GM21576 (cell line): ENCODE results near the gene ACSL4.
"Not testable (repeated sequence)": the region's sequence is repeated elsewhere in the genome, so short reads cannot be mapped to it uniquely, and the experiment has no call there.

Source experiments
- ATAC-seq: cut with Tn5 transposase; IDR thresholded peaks from one replicate; pipeline ENCODE4 v1.9.1; 2021; ENCODE audit warnings: mild to moderate bottlenecking, moderate library complexity; ENCODE audit not compliant: unreplicated experiment

ACSL4 gene

DNA sequence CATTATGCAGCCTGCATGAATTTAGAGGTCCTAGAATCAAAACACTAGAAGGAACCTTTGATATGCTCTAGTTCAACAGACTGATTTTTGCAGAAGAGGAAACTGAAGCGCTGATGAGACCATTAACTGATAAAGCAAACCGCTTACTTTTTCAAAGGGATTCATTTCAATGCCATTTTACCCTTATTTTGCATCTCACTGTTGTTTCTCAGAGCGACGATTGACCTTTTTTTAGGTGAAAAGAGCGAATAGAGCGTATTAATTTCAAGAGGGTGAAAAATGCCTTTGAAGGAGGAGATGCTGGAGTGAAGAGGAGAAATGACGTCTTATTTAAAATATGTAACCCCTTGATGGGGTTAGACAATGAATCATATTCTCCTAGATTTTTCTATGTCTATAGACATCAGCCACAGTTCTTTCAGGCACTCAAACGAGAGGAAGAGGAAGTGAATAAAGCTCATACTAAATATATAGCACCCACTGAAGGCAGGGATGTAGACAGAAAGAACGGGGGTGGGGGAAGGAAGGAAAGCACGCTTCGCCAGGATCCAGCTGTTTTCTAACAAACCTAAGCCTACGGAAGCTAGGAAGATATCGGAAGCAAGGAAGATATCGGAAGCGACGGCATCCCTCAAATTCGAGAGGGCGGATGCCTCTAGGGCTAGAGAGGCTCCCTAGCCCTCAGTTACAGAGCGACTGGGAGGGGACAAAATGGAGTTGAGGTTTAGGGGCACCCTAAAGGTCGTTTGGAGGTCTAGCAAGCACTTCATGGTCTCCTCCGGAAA is 848 bp downstream of the ACSL4 start:
- peak; percentile 31 for ATAC-seq

DNA sequence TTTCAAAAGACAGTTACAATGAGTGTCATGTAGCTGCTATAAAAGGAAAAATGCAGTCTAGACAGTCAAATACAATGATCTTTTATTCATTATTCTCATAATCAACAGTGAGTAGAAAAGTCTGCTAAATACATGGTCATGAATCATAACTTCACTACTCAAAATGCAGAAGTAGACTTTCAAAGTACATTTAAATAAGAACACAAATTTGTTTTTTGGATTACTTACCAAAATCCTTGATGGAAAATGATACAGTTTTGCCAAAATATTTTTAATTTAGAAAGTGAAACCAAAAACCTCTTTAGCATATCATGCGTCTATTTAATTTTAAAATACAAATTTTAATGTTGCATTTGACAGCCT is 4.9 kb downstream of the ACSL4 start:
- no peak for ATAC-seq

DNA sequence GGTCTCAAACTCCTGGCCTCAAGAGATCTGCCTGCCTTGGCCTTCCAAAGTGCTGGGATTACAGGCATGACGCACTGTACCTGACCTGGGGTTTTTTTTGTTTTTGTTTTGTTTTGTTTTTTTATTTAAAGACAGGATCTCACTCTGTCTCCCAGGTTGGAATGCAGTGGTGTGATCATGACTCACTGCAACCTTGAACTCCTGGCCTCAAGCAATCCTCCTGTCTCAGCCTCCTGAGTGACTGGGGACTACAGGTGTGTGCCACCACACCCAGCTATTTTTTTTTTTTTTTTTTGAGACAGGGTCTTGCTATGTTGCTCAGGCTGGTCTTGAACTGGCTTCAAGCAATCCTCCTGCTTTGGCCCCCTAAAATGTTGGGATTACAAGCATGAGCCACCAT is 8.1 kb downstream of the ACSL4 start:
- not testable (repeated sequence) for ATAC-seq

DNA sequence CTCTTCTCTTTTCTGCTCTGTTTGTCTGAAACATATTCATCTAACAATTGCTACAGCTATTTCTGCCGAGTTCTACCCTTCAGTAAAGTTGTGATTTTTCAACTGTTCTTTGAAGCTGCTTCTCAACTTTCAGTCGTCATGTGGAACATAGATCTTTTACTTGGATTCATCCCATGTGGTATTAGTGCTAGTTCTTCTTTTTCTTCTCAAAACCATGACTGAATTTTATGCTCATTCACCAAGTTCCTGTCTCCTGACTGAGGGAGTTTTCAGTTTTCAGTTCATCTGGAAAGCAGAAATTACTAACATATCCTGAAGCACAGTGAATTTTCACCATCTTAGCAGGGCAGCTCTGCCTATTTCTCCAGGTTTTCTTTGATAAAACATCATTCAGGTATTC is 12.1 kb downstream of the ACSL4 start:
- no peak for ATAC-seq

DNA sequence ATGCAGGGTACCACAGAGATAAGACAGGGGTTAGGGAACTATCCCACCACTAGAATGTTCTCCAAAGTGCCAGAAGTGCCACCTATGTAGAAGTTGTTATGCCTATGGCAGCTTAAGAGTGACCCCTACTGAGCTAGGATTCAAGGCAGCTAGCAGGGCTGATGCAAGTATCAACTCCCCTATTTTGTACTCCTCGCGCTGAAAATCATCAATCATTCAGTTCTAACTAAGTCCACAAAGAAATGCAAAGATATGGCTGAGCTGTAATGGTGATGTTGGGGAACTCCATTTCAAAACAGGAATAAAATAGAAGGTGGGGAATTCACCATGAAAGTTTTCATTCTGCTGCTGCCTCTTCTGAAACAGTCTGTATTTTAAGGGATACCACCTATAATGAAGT is 13.8 kb downstream of the ACSL4 start:
- ATAC-seq, result no peak

DNA sequence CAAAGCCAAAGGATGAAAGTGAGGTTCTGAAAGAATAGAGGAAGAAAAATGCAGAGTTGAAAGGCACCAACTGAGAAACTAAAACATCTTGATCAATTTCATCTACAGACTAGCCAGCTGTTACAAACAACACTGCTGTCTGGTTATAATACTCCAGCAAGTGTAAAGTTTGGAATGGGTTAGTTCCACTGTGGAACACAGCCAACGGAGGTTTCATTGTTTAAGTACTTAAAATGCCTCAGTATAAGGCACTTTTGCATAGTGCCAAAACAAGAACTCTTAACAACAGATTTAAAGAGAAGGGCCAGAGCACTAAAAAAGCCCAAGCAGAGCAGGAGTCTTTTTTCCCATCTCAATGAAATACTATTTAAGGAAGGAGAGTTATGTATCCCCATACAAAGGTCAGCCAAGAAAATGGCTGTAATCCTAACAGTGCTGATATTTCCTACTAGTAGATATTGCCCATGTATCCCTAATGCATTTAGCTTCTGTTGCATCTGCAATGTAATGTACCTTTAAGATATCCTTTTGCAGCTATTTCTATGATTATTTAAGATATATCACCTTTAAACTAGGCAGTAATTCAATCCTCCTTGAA is 16.5 kb downstream of the ACSL4 start:
- ATAC-seq, result no peak

DNA sequence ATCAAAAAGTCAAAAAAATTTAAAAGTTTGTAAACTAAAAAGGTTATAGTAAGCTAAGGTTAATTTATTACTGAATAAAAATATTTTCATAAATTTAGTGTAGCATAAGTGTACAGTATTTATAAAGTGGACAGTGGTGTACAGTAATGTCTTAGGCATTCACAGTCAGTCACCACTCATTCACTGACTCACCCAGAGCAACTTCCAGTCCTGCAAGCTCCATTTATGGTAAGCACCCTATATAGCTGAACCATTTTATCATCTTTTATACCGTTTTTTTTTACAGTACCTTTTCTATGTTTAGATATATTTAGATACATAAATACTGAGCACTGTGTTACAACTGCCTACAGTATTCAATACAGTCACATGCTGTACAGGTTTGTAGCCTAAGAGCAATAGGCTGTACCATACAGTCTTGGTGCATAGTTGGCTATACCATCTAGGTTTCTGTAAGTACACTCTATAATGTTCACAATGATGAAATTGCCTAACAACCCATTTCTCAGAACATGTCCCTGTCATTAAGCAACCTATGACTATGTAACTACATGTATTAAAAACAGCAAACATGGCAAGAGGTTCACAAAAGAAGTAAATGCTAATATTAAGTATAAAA is 18.6 kb downstream of the ACSL4 start:
- no peak for ATAC-seq

DNA sequence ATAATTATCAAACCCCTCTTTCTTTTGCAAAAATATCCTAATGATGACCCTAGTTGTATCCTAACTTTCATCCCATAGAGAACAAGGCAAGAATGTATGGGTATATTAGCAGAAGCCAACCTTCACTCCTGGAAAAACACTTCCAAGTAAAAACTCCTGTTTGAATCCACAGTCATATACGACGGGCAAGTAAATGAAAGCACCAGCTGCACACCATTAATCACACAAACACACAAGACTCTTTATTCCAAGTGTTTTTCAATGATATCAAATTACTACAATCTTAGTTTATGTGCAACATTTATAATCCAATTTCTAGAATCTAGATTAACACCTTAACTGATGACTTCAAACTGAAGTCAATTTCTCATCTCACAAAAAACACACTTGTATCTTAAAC is 22.9 kb downstream of the ACSL4 start:
- ATAC-seq, result no peak

DNA sequence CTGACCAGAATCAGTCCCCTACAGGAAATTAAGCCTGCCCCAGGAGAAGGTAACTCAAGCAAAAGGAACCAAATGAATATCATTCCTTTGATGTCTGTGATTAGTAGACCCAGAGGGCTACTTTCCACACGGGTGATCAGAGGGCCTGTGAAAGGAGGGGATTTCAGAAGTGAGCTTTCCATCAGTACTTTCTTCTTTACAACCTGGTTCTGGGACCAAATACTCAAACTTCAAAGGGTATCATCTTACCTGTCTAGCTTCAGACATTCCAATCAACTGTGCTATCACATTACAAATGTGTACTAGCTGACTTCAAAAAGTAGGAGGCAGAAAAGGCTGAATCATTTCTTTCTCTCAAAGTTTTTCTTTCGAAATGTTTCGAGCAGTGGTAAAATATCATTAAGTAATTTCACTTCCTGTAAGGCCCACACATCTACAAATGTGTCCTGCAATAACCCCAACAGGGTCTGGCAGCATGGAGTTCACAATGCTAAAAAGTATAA is 23.9 kb downstream of the ACSL4 start:
- peak; percentile 66 for ATAC-seq

DNA sequence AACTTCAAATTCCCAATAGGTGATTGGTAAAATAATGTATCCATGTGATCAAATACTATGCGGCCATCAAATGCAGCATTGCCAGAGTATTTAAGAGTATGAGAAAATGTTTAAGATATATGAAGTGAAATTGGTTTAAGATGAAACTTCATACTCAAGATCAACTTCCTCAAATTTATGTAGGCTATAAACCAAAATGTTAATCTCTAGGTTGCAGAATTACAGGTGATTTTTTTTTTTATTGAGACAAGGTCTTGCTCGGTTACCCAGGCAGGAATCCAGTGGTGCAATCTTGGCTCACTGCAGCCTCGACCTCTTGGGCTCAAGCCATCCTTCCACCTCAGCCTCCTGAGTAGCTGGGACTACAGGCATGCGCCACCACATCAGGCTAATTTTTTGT is 25.3 kb downstream of the ACSL4 start:
- no peak for ATAC-seq

DNA sequence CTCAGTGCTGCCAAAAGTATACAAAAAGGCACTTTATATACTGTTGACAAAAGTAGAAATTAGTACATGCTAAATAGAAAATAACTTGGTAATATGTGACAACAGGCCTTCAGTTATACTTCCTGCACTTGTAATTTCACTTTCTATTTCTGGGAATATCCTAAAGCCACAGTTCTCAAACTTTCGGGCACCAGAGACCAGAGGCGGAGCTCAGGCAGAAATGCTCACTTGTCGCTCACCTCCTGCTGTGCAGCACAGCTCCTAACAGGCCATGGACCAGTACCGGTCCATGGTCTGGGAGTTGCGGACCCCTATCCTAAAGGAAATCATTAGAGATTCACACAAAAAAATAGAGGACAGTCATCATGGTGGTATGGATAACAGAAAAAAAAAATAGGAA is 25.7 kb downstream of the ACSL4 start:
- ATAC-seq, result no peak

DNA sequence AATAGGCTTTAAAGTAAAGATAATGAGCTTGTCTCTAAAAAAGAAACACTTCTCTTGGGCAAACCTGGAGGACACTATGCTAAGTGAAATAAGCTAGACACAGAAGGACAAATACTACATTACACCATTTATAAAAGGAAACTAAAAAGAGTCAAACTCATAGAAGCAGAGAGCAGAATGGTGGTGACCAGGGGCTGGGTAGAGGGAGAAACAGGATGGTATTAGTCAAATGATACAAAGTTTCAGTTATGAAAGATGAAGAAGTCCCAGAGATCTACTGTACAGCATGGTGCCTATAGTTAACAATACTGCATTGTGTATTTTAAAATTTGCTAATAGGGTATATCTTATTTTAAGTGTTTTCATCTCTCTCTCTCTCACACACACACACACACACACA is 28.5 kb downstream of the ACSL4 start:
- ATAC-seq, result peak; percentile 73

DNA sequence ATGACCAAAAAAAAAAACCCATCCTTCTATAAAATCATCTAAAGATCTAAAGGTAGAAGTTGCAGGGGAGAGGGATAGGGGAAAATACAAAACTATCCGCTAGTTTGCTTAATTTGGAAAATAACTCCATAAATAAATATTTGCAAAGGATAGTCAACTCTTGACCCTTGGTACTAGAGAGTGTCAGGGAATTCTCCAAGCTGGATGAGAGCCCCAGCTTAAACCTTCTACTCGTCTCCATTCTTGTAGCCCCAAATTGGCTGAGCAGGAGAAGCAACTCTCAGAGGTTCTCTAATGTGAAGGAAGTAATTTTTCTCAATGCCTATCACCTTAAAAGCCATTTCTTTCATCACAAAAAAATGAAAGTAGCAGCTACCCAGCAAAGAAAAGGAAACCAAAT is 35.2 kb downstream of the ACSL4 start:
- no peak for ATAC-seq

DNA sequence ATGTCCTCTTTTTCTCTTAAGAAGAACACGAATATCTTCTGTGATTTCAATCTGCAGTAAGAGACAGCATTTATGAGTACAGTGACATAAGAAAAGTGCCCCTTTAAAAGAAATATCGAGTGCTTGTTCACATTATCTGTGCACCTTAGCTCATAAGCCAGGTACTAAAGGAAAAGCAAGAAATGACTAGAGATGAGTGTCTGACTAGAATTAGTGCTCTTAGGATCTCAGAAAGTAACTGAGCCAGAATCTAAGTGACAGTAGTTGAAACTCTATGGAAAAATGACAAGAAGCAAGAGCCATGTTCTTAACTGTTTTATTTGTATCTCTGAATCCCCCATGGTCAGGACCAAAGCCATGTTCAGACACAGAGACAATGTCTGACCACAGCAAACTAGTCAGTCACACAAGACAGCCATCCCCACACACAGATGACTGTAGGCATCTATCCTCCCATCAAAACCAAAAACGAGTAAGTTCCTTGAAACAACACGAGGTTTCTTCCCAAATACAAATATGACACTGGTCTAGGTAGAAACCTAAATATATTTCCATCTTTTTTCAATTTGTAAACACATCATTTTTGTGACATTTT is 36.8 kb downstream of the ACSL4 start:
- ATAC-seq, result no peak

DNA sequence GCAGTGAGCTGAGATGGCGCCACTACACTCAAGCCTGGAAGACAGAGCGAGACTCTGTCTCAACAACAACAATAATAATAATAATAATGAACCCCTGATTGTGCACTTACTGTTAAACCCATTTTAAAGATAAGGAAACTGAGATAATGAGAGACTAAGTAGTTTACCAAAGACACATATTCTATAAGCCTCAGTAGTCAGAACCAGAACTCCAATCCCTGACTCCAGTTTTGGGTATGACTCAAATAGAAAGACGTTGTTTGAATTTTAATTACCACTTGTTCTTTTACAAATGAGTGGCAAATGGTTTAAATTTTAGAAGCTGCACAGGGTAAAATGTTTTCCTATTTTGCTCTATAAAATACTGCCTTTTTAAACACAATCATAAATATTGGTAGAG is 37.4 kb downstream of the ACSL4 start:
- no peak for ATAC-seq

DNA sequence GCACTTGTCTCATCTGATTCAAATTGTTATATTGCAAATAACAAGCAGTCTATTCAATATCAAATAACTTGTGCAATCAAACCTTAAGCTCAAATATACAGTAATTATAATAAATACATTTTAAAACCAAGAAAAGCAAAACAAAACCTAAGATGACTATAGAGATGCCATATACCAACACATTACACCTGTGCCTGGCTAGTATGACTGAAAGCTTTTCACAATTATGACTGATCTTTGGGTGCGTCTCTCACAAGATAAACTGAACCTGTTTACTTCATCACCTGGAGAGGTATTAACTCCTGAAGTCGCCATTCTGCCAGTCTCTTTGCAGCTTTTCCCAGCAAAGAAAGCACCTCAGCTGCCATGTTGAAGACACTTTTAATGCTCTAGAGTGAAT is 41.3 kb downstream of the ACSL4 start:
- ATAC-seq, result no peak

DNA sequence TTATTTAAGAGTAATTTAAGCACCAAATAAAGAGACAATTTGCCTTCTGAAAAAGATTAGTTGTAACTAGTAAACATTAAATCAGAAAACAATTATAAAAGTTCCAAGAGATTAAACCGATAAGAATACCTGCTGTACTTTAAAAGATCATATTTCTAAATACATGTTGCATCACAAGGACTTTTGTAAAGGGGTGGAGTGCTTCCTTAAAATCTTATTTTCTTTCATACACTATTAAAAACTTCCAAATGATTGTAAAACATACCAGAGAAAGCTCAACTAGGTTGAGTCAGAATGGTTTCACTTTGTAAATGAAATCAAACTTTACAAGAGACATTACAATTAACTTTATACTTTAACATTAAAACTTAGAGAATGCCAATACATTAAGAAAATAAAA is 41.8 kb downstream of the ACSL4 start:
- no peak for ATAC-seq

DNA sequence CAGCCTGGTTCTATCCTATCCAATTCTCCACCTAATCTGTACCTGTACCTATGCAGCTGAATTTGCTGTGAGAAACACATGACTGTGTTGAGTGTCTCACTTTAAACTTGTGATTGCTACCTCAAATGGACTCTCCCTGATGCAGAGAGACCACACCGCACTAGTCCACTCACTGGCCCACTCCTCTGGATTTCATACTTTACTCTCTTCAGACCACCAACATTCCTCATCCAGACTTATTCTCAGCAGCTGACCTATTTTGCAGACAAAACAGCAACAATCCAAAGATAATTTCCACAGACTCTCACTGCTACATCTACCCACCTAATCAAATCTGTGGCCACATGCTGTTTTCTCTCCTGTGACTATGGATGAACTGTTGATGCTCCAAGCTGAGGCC is 45.2 kb downstream of the ACSL4 start:
- ATAC-seq, result no peak

DNA sequence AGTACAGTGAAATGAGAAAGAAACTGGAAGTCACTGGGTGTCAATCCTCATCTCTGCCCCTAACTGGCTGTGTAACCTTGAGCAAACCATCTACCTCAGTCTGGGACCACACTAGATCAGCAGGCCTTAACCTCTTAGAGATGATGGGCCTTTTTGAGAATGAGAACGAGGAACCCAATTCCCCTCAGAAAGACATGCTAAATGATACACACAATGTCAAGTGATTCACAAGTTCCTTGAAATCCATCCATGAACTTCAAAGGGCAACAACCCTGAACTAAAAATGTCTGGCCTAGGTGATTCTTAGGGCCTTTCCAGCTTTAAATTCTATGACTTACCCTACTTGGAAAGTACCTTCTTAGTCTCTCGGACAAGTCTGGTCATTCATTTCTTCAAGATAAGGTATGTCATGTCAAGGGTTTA is 47.4 kb downstream of the ACSL4 start:
- ATAC-seq, result no peak

DNA sequence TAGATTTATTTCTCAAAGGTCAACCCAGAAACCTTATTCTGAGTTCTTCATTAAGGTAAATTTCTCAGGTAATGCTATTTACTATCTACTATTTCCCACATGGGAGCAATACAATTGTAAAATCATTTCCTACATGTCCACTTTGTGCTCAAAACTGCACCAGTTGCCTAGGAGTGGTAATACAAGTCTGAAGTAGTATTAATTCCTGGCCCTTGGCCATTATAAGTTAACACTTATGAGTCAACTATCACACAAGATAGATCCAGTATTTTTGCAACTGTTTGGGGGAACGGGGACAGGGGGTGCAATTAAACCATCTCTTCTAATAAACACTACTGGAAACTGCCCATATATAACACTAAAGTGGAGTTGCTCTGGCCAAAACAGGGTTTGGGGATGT is 48.9 kb downstream of the ACSL4 start:
- ATAC-seq, result no peak

DNA sequence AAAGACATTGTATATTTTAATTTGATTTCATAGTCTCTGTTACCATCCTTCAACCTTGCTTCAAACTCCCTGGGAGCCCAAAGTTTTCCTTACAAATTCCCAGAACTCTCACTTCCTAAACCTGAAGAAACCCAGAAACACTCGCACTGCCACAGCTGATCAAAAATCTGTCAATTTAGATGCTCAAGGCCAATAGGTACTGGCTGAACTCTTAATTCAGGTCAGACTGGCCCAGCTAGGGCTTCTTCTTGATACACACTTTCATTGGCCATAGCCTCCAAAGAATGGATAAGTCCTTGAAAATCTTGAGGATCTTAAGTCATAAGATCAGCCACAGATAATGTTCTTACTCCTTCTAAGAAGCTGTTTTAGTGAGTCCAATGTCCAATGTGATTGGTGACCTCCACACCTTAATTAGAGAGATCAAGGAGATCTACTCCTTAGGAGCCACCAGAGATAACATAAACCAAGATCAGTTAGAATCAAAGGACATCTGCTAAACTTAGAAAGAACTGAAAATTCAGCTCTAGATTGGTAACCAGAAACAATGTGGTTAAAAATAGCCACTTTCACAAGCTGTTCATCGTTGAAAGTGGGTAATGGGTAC is 51.5 kb downstream of the ACSL4 start:
- ATAC-seq, result no peak
